Transverse colon (tissue), 4 donors: ENCODE measurements around the gene CD96.

ENCODE experiments used
- POLR2AphosphoS5 ChIP-seq, 3 donors: sonication (generic); formaldehyde crosslinking; IDR thresholded peaks; one replicate each; pipeline ENCODE4 v1.6.1; 2016; ENCODE audit warnings: antibody characterized with exemption in 3 of 3
- TF ChIP-seq, protein P1 (sequence below), 5 experiments: fragments of 200-600 bp in 3 of 5; fragments of 450-650 bp in 2 of 5; sonication (generic) in 3 of 5; IDR thresholded peaks; 1 replicate in 2 of 5; 2 replicates in 3 of 5; pipeline ENCODE4 v1.5.1; 2016 to 2017; ENCODE audit warnings: antibody characterized with exemption in 5 of 5, inconsistent platforms in 3 of 5, mild to moderate bottlenecking in 2 of 5, moderate library complexity in 1 of 5

DNA sequence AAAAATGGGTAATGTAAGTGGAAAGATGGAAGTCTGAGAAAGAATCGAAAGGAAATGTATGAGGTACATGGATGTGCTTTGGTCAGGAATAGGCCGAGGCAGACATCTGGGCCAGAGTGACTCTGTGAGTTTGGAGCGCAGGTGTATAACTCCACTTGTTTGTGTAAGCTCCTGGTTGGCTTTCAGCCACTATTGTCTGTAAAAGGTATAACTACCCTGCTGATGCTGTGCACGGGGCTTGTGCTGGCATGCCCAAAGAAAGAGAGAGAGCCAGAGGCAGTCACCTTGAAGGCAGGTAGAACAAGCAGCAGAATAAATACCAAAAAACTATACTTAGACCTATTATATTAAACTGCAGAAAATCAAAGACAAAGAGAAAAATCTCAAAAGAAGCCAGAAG lies 32.7 kb upstream of the CD96 start:
- TF ChIP-seq, protein P1, sequence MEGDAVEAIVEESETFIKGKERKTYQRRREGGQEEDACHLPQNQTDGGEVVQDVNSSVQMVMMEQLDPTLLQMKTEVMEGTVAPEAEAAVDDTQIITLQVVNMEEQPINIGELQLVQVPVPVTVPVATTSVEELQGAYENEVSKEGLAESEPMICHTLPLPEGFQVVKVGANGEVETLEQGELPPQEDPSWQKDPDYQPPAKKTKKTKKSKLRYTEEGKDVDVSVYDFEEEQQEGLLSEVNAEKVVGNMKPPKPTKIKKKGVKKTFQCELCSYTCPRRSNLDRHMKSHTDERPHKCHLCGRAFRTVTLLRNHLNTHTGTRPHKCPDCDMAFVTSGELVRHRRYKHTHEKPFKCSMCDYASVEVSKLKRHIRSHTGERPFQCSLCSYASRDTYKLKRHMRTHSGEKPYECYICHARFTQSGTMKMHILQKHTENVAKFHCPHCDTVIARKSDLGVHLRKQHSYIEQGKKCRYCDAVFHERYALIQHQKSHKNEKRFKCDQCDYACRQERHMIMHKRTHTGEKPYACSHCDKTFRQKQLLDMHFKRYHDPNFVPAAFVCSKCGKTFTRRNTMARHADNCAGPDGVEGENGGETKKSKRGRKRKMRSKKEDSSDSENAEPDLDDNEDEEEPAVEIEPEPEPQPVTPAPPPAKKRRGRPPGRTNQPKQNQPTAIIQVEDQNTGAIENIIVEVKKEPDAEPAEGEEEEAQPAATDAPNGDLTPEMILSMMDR (IDR thresholded peaks at IDR 0.05): no peak
- TF ChIP-seq POLR2AphosphoS5 (IDR thresholded peaks at IDR 0.05): no peak
